Kidney (tissue), 14 donors: ENCODE results near the gene MYADM. TPM values are rescaled to one million over a fixed set of nuclear protein-coding genes. Genes with fewer than 3 reads are reported as not detected.

ENCODE experiments used
- DNase-seq, 5 donors: peaks; one replicate each; pipeline ENCODE4 v3.0.0-alpha.2; 2013 to 2020
- FAIRE-seq: peaks from 2 replicates; lab custom pipeline; 2012; peaks lifted over from hg19 to GRCh38; lab: Jason Lieb, UNC
- H3K27ac ChIP-seq, 2 donors: one replicate each; pipeline ENCODE4 v1.7.0; 2013; ENCODE audit warnings: low read depth in 2 of 2, low read length in 2 of 2, inconsistent platforms in 1 of 2
- H3K27me3 ChIP-seq: one replicate; pipeline ENCODE4 v1.7.1; 2013; ENCODE audit warnings: low read length, inconsistent platforms; ENCODE audit not compliant: control insufficient read depth, insufficient read depth
- H3K36me3 ChIP-seq, 3 donors: one replicate each; pipeline versions ENCODE4 v1.7.0 to v1.7.1; 2013; ENCODE audit warnings: low read length in 3 of 3, control low read depth in 1 of 3, inconsistent platforms in 1 of 3; ENCODE audit not compliant: insufficient read depth in 3 of 3, control insufficient read depth in 2 of 3
- H3K4me1 ChIP-seq, 3 donors: one replicate each; pipeline versions ENCODE4 v1.7.0 to v1.7.1; 2013; ENCODE audit warnings: low read length in 3 of 3, inconsistent platforms in 1 of 3, low read depth in 1 of 3; ENCODE audit not compliant: control insufficient read depth in 2 of 3, insufficient read depth in 2 of 3
- H3K4me3 ChIP-seq, 3 donors: one replicate each; pipeline versions ENCODE4 v1.7.0 to v1.8.1; 2013; ENCODE audit warnings: low read length in 3 of 3, control low read depth in 1 of 3, inconsistent platforms in 1 of 3
- H3K9ac ChIP-seq, 3 donors: one replicate each; pipeline versions ENCODE4 v1.7.0 to v1.7.1; 2013; ENCODE audit warnings: low read length in 3 of 3, control low read depth in 1 of 3, inconsistent platforms in 1 of 3
- H3K9me3 ChIP-seq, 3 donors: one replicate each; pipeline versions ENCODE4 v1.7.0 to v1.7.1; 2013; ENCODE audit warnings: low read length in 3 of 3, control low read depth in 1 of 3, inconsistent platforms in 1 of 3; ENCODE audit not compliant: control insufficient read depth in 2 of 3, insufficient read depth in 1 of 3
- intact Hi-C: fragments of 100-400 bp; cut with DNase I; formaldehyde crosslinking; loops from one replicate; pipeline ENCODE4 v1.11.1; 2022
- polyA plus RNA-seq: library from polyadenylated mRNA; stranded (reverse); fragments of 350-450 nt; fragmentation: Illumina TruSeq; extraction: RNeasy Lipid Tissue Mini Kit (QIAGEN cat#74804); gene quantifications from one replicate; pipeline ENCODE4 v1.2.3, GENCODE V29; 2014; ENCODE audit warnings: low read depth, low replicate concordance; ENCODE audit not compliant: insufficient read depth
- total RNA-seq: library from RNA; stranded (reverse); fragmentation: NEBNext Ultra II Directional; extraction: Animal tissue kit (Norgen Biotek cat#: 25700); gene quantifications from one replicate; pipeline ENCODE4 v1.2.1, GENCODE V29; 2021
- TF ChIP-seq, protein P1 (sequence below): IDR thresholded peaks from 3 replicates; pipeline ENCODE4 v1.5.1; 2012; ENCODE audit warnings: mild to moderate bottlenecking, moderate library complexity, borderline replicate concordance; ENCODE audit not compliant: insufficient read depth; ENCODE audit errors: extremely low read depth
- donor health status: control.
- donor health status: control.
- donor health status: control.
- donor health status: control.
- donor health status: control.
- donor health status: DM: yes; HTN: yes; CAD: no.
- donor health status: Normal renal cell carcinoma (clear cell type).

MYADM gene
- total and polyA plus RNA-seq, 2 donors from 2014 or later = 13.1 to 90.3 TPM

DNA sequence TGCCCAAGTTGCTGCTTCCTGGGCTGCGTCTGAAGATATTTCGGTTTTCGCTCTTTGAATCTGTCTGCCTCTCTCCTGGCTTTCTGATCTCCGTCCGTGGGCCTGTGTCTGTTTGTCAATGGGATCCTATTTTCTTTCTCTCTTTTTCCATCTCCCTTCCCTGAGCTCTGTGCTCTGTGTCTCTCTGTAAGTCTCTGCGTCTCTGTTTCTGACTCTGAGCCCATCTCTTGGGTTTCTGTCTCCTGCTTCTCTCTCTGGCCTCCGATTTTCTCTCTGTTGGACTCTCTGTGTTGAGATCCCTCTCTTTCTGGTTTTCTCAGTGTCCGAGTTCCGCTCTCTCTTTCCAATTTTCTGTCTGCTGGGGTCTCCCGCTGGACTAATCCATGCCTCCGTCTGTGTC is 16.1 kb downstream of the MYADM start:
- Histone ChIP-seq H3K9me3 (no peaks in the 10 kb centered on the region), H3K4me3 (no peak overlapping the region), H3K4me1 (peaks cover 0 to 4% (median 3%) of the 10 kb centered on the region in 3 donors), H3K9ac (no peak overlapping the region), H3K27me3 (peaks cover 26% of the 10 kb centered on the region), H3K36me3 (no peaks in the 10 kb centered on the region), H3K27ac (no peak overlapping the region)
- intact Hi-C loops = no loop called here
- FAIRE-seq (no peak), DNase-seq (no peak)
- TF ChIP-seq, protein P1, sequence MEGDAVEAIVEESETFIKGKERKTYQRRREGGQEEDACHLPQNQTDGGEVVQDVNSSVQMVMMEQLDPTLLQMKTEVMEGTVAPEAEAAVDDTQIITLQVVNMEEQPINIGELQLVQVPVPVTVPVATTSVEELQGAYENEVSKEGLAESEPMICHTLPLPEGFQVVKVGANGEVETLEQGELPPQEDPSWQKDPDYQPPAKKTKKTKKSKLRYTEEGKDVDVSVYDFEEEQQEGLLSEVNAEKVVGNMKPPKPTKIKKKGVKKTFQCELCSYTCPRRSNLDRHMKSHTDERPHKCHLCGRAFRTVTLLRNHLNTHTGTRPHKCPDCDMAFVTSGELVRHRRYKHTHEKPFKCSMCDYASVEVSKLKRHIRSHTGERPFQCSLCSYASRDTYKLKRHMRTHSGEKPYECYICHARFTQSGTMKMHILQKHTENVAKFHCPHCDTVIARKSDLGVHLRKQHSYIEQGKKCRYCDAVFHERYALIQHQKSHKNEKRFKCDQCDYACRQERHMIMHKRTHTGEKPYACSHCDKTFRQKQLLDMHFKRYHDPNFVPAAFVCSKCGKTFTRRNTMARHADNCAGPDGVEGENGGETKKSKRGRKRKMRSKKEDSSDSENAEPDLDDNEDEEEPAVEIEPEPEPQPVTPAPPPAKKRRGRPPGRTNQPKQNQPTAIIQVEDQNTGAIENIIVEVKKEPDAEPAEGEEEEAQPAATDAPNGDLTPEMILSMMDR = no peak

DNA sequence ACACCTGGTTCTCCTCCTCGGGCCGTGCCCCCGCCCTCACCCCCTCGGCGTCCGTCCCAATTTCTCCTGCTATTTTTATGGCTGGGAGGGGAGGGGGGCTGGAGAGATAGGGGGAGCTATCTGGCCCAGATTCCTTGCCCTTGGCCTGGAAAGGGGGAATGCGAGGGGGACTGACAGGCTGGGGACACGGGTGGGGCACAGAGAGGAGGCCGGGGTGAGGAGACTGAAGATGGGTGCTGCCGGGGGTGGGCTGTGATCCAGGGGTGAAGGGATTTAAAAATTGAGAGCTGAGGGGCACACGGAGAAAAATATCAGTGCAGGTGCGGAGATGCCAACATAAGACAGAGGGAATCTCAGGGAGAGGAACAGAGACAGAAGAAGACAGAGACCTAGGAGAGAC is 16.6 kb downstream of the MYADM start:
- FAIRE-seq (no peak), DNase-seq (no peak)
- TF ChIP-seq, protein P1 = no peak
- intact Hi-C loops = no loop called here
- no peak overlapping the region for H3K9ac ChIP-seq
- no peak overlapping the region for H3K4me3 ChIP-seq
- H3K9me3 ChIP-seq = no peaks in the 10 kb centered on the region
- no peaks in the 10 kb centered on the region for H3K36me3 ChIP-seq
- peaks cover 26% of the 10 kb centered on the region for H3K27me3 ChIP-seq
- H3K27ac ChIP-seq = no peak overlapping the region
- H3K4me1 ChIP-seq = peaks cover 0 to 2% (median 0%) of the 10 kb centered on the region in 3 donors

DNA sequence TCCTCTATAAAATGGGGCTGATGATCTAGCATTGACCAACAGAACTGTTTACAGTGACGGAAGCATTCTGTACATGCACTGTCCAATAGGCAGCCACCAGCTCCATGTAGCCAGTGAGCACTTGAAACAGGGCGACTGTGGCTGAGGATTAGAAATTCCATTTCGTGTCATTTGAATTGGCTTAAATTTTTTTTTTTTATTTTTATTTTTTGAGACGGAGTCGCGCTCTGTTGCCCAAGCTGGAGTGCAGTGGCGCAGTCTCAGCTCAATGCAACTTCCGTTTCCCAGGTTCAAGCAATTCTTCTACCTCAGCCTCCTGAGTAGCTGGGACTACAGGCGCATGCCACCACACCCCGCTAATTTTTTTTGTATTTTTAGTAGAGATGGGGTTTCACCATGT is 17.4 kb downstream of the MYADM start:
- Histone ChIP-seq H3K27ac (no peak overlapping the region), H3K9me3 (no peaks in the 10 kb centered on the region), H3K4me1 (peaks cover 0 to 2% (median 0%) of the 10 kb centered on the region in 3 donors), H3K4me3 (no peak overlapping the region), H3K36me3 (no peaks in the 10 kb centered on the region), H3K9ac (no peak overlapping the region), H3K27me3 (peaks cover 23% of the 10 kb centered on the region)
- intact Hi-C loops = no loop called here
- TF ChIP-seq, protein P1 = no peak
- FAIRE-seq (no peak), DNase-seq (no peak)
